GM18526 (cell line): ENCODE data around the gene KCNMA1.

Source experiments
- POLR2A ChIP-seq: IDR thresholded peaks from 3 replicates; pipeline ENCODE4 v1.6.1; 2011; ENCODE audit not compliant: insufficient read length; ENCODE audit errors: extremely low read depth

Gene KCNMA1

GRCh38 chr10:77001206-77001605 lies 636.4 kb downstream of the KCNMA1 start:
- no peak for TF ChIP-seq POLR2A

GRCh38 chr10:76998451-76998850 lies 639.2 kb downstream of the KCNMA1 start:
- no peak for TF ChIP-seq POLR2A

GRCh38 chr10:76997631-76998030 lies 640.0 kb downstream of the KCNMA1 start:
- TF ChIP-seq POLR2A = no peak

- no peak for TF ChIP-seq POLR2A
These were observed 642.6 kb downstream of the KCNMA1 start for GRCh38 chr10:76995023-76995422.

GRCh38 chr10:76993213-76993612 lies 644.4 kb downstream of the KCNMA1 start:
- TF ChIP-seq POLR2A = no peak

- TF ChIP-seq POLR2A = no peak
These were observed 645.1 kb downstream of the KCNMA1 start for GRCh38 chr10:76992467-76992866.

- no peak for TF ChIP-seq POLR2A
These were observed 646.0 kb downstream of the KCNMA1 start for GRCh38 chr10:76991621-76992020.

- no peak for TF ChIP-seq POLR2A
These were observed 647.0 kb downstream of the KCNMA1 start for GRCh38 chr10:76990561-76990960.

- no peak for TF ChIP-seq POLR2A
These were observed 652.8 kb downstream of the KCNMA1 start for GRCh38 chr10:76984559-76985443.

GRCh38 chr10:76983624-76984023 lies 654.0 kb downstream of the KCNMA1 start:
- TF ChIP-seq POLR2A = no peak

- no peak for TF ChIP-seq POLR2A
These were observed 654.9 kb downstream of the KCNMA1 start for GRCh38 chr10:76982671-76983070.

- no peak for TF ChIP-seq POLR2A
These were observed 656.4 kb downstream of the KCNMA1 start for GRCh38 chr10:76981251-76981650.

- TF ChIP-seq POLR2A = no peak
These were observed 659.7 kb downstream of the KCNMA1 start for GRCh38 chr10:76977901-76978300.

GRCh38 chr10:76977046-76977445 lies 660.6 kb downstream of the KCNMA1 start:
- TF ChIP-seq POLR2A = no peak

- TF ChIP-seq POLR2A = no peak
These were observed 661.5 kb downstream of the KCNMA1 start for GRCh38 chr10:76976142-76976541.

GRCh38 chr10:76975126-76975525 lies 662.5 kb downstream of the KCNMA1 start:
- no peak for TF ChIP-seq POLR2A
